Measurements from ENCODE around the gene CCL1.

Gene CCL1

GRCh38 chr17:34363183-34363661 is at the start of gene CCL1:
CCL1 (minus strand) TSS chr17:34363233; CDS start chr17:34363161, 72 bp downstream.
- no peak for DNase-seq

- no peak for DNase-seq
These were observed 49.5 kb upstream of the CCL1 start for GRCh38 chr17:34412534-34412933.

- DNase-seq, result no peak
These were observed 48.8 kb upstream of the CCL1 start for GRCh38 chr17:34411646-34412421.

- no peak for DNase-seq
These were observed 46.3 kb upstream of the CCL1 start for GRCh38 chr17:34409352-34409751.

GRCh38 chr17:34408439-34408838 is 45.4 kb upstream of the CCL1 start:
- no peak for DNase-seq

GRCh38 chr17:34406226-34406625 is 43.2 kb upstream of the CCL1 start:
- DNase-seq, result no peak

- DNase-seq, result no peak
These were observed 40.0 kb upstream of the CCL1 start for GRCh38 chr17:34403006-34403405.

- DNase-seq, result no peak
These were observed 38.1 kb upstream of the CCL1 start for GRCh38 chr17:34401165-34401564.

- no peak for DNase-seq
These were observed 37.4 kb upstream of the CCL1 start for GRCh38 chr17:34400301-34400931.

GRCh38 chr17:34399725-34400124 is 36.7 kb upstream of the CCL1 start:
- DNase-seq, result no peak

- no peak for DNase-seq
These were observed 36.0 kb upstream of the CCL1 start for GRCh38 chr17:34398990-34399389.

- no peak for DNase-seq
These were observed 34.2 kb upstream of the CCL1 start for GRCh38 chr17:34397265-34397664.

- DNase-seq, result no peak
These were observed 30.4 kb upstream of the CCL1 start for GRCh38 chr17:34393401-34393800.

- DNase-seq, result no peak
These were observed 28.2 kb upstream of the CCL1 start for GRCh38 chr17:34391241-34391640.

- DNase-seq, result no peak
These were observed 27.6 kb upstream of the CCL1 start for GRCh38 chr17:34390649-34391048.

- no peak for DNase-seq
These were observed 26.2 kb upstream of the CCL1 start for GRCh38 chr17:34389126-34389750.

- no peak for DNase-seq
These were observed 24.5 kb upstream of the CCL1 start for GRCh38 chr17:34387566-34387965.

GRCh38 chr17:34386697-34387550 is 23.9 kb upstream of the CCL1 start:
- no peak for DNase-seq

GRCh38 chr17:34386343-34386696 is 23.3 kb upstream of the CCL1 start:
- no peak for DNase-seq

- DNase-seq, result no peak
These were observed 22.0 kb upstream of the CCL1 start for GRCh38 chr17:34384822-34385605.

- DNase-seq, result no peak
These were observed 21.2 kb upstream of the CCL1 start for GRCh38 chr17:34384271-34384670.

- no peak for DNase-seq
These were observed 20.2 kb upstream of the CCL1 start for GRCh38 chr17:34383216-34383615.
